PFSK-1 (cell line): ENCODE measurements around the gene RNF148. TPM values are rescaled to one million over a fixed set of nuclear protein-coding genes. Genes with fewer than 3 reads are reported as not detected.

ENCODE experiments used
- FOXP2 ChIP-seq: optimal IDR thresholded peaks from 2 replicates; pipeline ENCODE3; 2011; ENCODE audit warnings: borderline replicate concordance, control low read depth, inconsistent platforms; ENCODE audit not compliant: insufficient read depth; ENCODE audit errors: extremely low read length, extremely low read depth
- POLR2AphosphoS5 ChIP-seq: IDR thresholded peaks from 2 replicates; pipeline ENCODE4 v1.6.1; 2012; ENCODE audit warnings: low read depth, mild to moderate bottlenecking, control low read depth, low read length, moderate library complexity
- REST ChIP-seq, 2 experiments: IDR thresholded peaks; 2 replicates each; pipeline versions ENCODE4 v1.6.1 to v1.8.0; 2011 to 2012; ENCODE audit warnings: low read depth in 2 of 2, low read length in 2 of 2, control low read depth in 1 of 2, inconsistent platforms in 1 of 2, mild to moderate bottlenecking in 1 of 2, moderate library complexity in 1 of 2; ENCODE audit not compliant: insufficient read depth in 1 of 2
- SIN3A ChIP-seq: IDR thresholded peaks from 2 replicates; pipeline ENCODE4 v1.6.1; 2012; ENCODE audit warnings: mild to moderate bottlenecking, low read length, moderate library complexity, borderline replicate concordance; ENCODE audit not compliant: insufficient read depth
- TAF1 ChIP-seq: IDR thresholded peaks from 2 replicates; pipeline ENCODE4 v1.6.1; 2012; ENCODE audit warnings: low read length, control low read depth, borderline replicate concordance; ENCODE audit not compliant: insufficient read depth
- polyA plus RNA-seq: library from polyadenylated mRNA; unstranded; fragments of >200 nt; gene quantifications from one replicate; pipeline ENCODE4 v1.2.1, GENCODE V29; 2012; ENCODE audit warnings: low read depth, missing spikeins; ENCODE audit not compliant: insufficient read length

RNF148 gene
- polyA plus RNA-seq: not detected

- TF ChIP-seq POLR2AphosphoS5 (no peak), FOXP2 (no peak), SIN3A (no peak), REST (IDR thresholded peaks at IDR 0.05; ENCODE audit: insufficient read depth in 1 of 2, low read depth in 2 of 2, low read length in 2 of 2) (no peak), TAF1 (no peak)
Measured at GRCh38 chr7:122702872-122703510, at the start of gene RNF148. RNF148 (minus strand) TSS chr7:122702922; CDS start chr7:122702750, 172 bp downstream.

- TF ChIP-seq REST (IDR thresholded peaks at IDR 0.05; ENCODE audit: insufficient read depth in 1 of 2, low read depth in 2 of 2, low read length in 2 of 2): no peak
- no peak for TF ChIP-seq TAF1
- TF ChIP-seq POLR2AphosphoS5: no peak
- TF ChIP-seq FOXP2: no peak
Measured at GRCh38 chr7:122750389-122750788, 47.7 kb upstream of the RNF148 start.

GRCh38 chr7:122748195-122748594 lies 45.5 kb upstream of the RNF148 start:
- TF ChIP-seq FOXP2 (no peak), SIN3A (no peak), TAF1 (no peak), POLR2AphosphoS5 (no peak), REST (IDR thresholded peaks at IDR 0.05; ENCODE audit: insufficient read depth in 1 of 2, low read depth in 2 of 2, low read length in 2 of 2) (no peak)

- no peak for TF ChIP-seq SIN3A
- no peak for TF ChIP-seq TAF1
- no peak for TF ChIP-seq REST (IDR thresholded peaks at IDR 0.05; ENCODE audit: insufficient read depth in 1 of 2, low read depth in 2 of 2, low read length in 2 of 2)
- no peak for TF ChIP-seq FOXP2
- no peak for TF ChIP-seq POLR2AphosphoS5
Measured at GRCh38 chr7:122746948-122747347, 44.2 kb upstream of the RNF148 start.
